ENCODE measurements around the gene LRRC75B.

DNA sequence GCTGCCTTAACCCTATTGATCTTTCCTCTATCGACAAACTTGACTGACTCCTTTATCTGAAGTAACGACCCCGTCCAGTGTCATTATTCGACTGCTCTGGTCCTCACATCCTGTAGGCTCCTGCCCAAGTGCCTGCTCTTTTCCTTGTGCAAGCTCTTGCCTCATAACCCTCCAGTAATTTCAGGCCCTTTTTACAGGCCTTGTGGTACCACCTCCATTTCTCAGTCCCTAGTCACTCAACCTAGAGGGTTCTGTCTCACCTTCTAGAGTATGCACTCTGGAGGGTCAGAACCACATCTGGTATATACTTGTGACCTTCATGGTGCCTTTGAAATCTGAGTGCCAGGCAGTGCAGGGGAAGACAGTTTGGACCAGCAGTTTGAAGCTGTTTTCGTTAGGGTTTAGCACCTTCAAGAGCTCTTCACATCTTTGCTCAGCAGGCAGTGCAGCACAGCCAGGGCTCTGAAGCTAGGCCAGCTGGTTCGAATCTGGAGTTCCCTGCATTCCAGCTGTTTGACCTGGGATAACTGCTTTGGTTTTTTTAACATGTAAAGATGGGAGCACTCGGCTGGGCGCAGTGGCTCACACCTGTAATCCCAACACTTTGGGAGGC lies 25.9 kb downstream of the LRRC75B start:
- no peak for TF ChIP-seq MCM5 (IDR thresholded peaks at IDR 0.05; ENCODE audit: low read depth)
- no peak for TF ChIP-seq MTA2 (IDR thresholded peaks at IDR 0.05; ENCODE audit: low read depth)
- TF ChIP-seq JUN (IDR thresholded peaks at IDR 0.05; ENCODE audit: borderline replicate concordance, low read depth, low read length): no peak
- TF ChIP-seq JUN (CRISPR knock-in tag; IDR thresholded peaks at IDR 0.05; ENCODE audit: borderline replicate concordance): no peak
- no peak for TF ChIP-seq ARID4B (CRISPR knock-in tag; IDR thresholded peaks at IDR 0.05)
- TF ChIP-seq WHSC1 (IDR thresholded peaks at IDR 0.05; ENCODE audit: low read length): no peak
- TF ChIP-seq, protein P1, sequence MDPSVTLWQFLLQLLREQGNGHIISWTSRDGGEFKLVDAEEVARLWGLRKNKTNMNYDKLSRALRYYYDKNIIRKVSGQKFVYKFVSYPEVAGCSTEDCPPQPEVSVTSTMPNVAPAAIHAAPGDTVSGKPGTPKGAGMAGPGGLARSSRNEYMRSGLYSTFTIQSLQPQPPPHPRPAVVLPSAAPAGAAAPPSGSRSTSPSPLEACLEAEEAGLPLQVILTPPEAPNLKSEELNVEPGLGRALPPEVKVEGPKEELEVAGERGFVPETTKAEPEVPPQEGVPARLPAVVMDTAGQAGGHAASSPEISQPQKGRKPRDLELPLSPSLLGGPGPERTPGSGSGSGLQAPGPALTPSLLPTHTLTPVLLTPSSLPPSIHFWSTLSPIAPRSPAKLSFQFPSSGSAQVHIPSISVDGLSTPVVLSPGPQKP (CRISPR knock-in tag; IDR thresholded peaks at IDR 0.05): no peak
- TF ChIP-seq POLR2A (conservative IDR thresholded peaks at IDR 0.05): no peak
- TF ChIP-seq NFATC3 (IDR thresholded peaks at IDR 0.05): no peak
- no peak for TF ChIP-seq RBM22 (IDR thresholded peaks at IDR 0.05; ENCODE audit: low read depth, low read length, poor library complexity, severe bottlenecking)
